IPS-15b (cell line): ENCODE results near the gene RELT.
"Not testable (repeated sequence)": the region's sequence is repeated elsewhere in the genome, so short reads cannot be mapped to it uniquely, and the experiment has no call there.

Experiments used
- H3K27me3 ChIP-seq: one replicate; pipeline ENCODE4 v1.6.1; 2013; ENCODE audit warnings: low read length; ENCODE audit not compliant: control insufficient read depth, insufficient read depth
- H3K36me3 ChIP-seq: one replicate; pipeline ENCODE4 v1.6.1; 2013; ENCODE audit warnings: low read length; ENCODE audit not compliant: control insufficient read depth, insufficient read depth
- H3K4me1 ChIP-seq: one replicate; pipeline ENCODE4 v1.6.1; 2013; ENCODE audit warnings: mild to moderate bottlenecking, low read length; ENCODE audit not compliant: control insufficient read depth, insufficient read depth
- H3K4me3 ChIP-seq: one replicate; pipeline ENCODE4 v1.5.1; 2013; ENCODE audit warnings: low read depth, low read length
- H3K9ac ChIP-seq: one replicate; pipeline ENCODE4 v1.6.1; 2013; ENCODE audit warnings: low read depth, mild to moderate bottlenecking, low read length
- H3K9me3 ChIP-seq: one replicate; pipeline ENCODE4 v1.6.1; 2013; ENCODE audit warnings: mild to moderate bottlenecking, low read length; ENCODE audit not compliant: control insufficient read depth, insufficient read depth

Gene RELT

DNA sequence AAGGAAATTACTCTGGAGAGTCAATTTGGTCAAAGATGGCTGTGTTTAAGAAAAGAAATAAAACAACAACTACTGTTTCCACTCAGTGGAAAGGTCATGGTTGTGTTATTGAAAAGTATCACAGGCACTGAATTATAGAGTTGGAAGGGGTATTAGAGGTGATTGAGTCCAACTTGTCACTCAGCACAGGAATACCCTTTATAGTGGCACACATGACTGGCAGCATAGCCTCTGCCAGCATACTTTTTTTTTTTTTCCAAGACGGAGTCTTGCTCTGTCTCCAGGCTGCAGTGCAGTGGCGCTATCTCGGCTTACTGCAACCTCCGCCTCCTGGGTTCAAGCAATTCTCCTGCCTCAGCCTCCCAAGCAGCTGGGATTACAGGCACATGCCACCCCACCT, 60.7 kb downstream of the RELT start:
- not testable (repeated sequence) for H3K9ac ChIP-seq, H3K36me3 ChIP-seq, H3K9me3 ChIP-seq, H3K4me1 ChIP-seq, H3K27me3 ChIP-seq, H3K4me3 ChIP-seq

DNA sequence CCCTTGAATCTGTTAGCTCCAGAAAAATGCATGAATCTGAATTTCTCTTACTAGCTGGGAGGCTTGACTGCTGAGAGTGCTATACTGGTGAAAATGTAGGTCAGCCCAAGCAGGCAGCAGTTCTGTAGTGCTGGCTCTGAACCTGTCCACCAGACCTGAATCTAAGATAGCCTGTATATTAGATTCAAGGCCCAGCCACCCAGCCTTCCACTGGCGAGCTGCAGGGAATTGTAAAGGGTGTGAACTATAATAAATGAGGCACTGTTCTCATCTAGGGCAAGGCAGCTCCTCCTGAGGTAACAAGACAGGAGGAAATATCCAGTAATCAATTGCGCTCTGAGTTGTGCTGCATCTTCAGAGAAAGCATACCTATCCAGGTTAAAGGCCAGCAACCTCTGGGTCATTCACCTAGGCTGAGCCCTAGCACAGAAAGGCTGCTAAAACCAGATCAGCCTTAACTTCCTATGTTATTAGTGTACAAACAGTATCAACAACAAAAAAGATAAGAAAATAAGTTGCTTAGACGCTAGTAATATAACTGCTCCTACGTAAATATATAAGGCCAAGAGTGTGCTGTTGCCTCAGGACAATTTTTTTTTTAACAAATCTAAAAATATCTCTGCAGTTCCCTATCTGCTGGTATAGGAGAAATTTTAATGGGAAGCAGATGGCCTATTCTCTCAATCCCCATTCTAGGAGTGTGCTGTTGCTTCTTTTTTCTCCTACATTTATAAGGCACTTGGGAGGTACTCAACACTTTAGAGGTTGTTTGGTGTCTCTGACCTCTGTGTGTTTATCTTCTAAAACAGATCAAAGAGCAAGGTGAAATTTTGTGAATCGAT, 63.0 kb downstream of the RELT start:
- H3K27me3 ChIP-seq: no peaks in the 10 kb centered on the region
- no peak overlapping the region for H3K4me3 ChIP-seq
- H3K4me1 ChIP-seq: no peaks in the 10 kb centered on the region
- H3K36me3 ChIP-seq: no peaks in the 10 kb centered on the region
- H3K9me3 ChIP-seq: no peaks in the 10 kb centered on the region
- no peak overlapping the region for H3K9ac ChIP-seq

DNA sequence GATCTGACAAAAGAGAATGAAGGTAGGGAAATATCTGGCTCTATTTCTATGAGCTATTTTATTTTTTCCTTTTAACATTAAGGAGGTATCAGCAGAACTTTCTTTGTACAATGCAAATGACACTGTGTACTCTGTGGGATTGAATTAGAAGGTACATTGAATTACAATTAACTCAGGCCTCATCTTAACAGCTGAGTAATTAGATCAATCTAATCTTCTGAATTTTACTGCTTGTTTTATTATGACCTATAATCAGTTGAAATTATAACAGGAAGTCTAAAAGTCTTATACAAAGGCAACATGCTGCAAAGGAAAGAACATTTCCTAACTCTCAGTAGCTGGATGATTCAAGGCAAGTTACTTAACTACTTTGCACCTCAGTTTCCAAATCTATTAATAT, 69.8 kb downstream of the RELT start:
- no peak overlapping the region for H3K9ac ChIP-seq
- H3K9me3 ChIP-seq: no peaks in the 10 kb centered on the region
- no peaks in the 10 kb centered on the region for H3K36me3 ChIP-seq
- peaks cover 5% of the 10 kb centered on the region for H3K4me1 ChIP-seq
- no peaks in the 10 kb centered on the region for H3K27me3 ChIP-seq
- no peak overlapping the region for H3K4me3 ChIP-seq

DNA sequence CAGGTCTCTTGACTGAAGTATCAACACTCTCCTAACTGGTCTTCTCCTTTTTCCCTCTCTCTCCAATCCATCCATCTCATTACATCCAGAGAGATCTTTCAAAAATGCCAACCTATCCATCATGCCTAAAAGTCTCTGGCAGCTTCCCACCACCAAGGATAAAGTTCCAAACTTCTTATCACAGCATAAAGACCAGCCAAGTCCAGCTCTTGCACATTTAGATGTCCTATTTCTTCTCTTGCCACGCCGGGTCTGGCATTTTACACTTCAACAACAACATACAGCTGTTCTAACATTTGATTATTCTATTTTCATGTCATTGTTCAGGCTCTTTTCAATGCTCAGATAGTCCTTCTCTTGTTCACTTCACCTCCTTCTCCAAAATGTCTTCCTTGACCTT, 70.6 kb downstream of the RELT start:
- Histone ChIP-seq H3K9ac (no peak overlapping the region), H3K9me3 (no peaks in the 10 kb centered on the region), H3K27me3 (no peaks in the 10 kb centered on the region), H3K4me1 (peaks cover 5% of the 10 kb centered on the region), H3K36me3 (no peaks in the 10 kb centered on the region), H3K4me3 (no peak overlapping the region)
